ENCODE measurements around the gene RBMS3.

DNA sequence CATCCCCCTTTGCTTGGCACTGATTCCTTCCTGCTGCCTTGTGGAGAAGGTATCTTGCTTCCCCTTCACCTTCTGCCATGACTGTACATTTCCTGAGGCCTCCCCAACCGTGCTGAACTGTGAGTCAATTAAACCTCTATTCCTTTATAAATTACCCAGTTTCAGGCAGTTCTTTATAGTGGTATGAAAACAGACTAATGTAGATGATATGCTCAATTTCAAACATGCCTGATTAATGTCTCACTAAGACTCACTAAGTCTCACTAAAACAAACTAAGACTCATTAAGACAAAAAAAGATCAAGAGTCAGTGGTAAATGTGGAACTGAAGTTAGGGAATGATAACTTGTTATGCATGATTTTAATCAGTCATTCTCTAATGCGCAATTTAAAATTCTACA lies 606.6 kb downstream of the RBMS3 start:
- TF ChIP-seq, protein P1, sequence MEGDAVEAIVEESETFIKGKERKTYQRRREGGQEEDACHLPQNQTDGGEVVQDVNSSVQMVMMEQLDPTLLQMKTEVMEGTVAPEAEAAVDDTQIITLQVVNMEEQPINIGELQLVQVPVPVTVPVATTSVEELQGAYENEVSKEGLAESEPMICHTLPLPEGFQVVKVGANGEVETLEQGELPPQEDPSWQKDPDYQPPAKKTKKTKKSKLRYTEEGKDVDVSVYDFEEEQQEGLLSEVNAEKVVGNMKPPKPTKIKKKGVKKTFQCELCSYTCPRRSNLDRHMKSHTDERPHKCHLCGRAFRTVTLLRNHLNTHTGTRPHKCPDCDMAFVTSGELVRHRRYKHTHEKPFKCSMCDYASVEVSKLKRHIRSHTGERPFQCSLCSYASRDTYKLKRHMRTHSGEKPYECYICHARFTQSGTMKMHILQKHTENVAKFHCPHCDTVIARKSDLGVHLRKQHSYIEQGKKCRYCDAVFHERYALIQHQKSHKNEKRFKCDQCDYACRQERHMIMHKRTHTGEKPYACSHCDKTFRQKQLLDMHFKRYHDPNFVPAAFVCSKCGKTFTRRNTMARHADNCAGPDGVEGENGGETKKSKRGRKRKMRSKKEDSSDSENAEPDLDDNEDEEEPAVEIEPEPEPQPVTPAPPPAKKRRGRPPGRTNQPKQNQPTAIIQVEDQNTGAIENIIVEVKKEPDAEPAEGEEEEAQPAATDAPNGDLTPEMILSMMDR (IDR thresholded peaks at IDR 0.05) = no peak
- no peak for TF ChIP-seq POLR2A (IDR thresholded peaks at IDR 0.05)
- no peak for TF ChIP-seq POLR2AphosphoS5 (IDR thresholded peaks at IDR 0.05)
- TF ChIP-seq EP300 (IDR thresholded peaks at IDR 0.05; ENCODE audit: low read depth) = no peak
